ENCODE data around the gene PTGR1. TPM values are rescaled to one million over a fixed set of nuclear protein-coding genes. Genes with fewer than 3 reads are reported as not detected.

The PTGR1 gene
- total and polyA plus RNA-seq, 2 donors (not counting 3 experiments of a cell fraction or from before 2014, with no cell fraction given): 70.3 to 79.1 TPM

- no peaks in the 10 kb centered on the region for H3K27me3 ChIP-seq (ENCODE audit: control insufficient read depth in 2 of 2, insufficient read depth in 2 of 2, low read length in 2 of 2)
- POLR2A ChIA-PET: no interaction called here
- intact Hi-C loops (cut with micrococcal nuclease): loop anchor here (5.0 kb wide), 1 partner anchor 67 kb away; no protein-coding TSS in a partner anchor
- BruUV-seq (replicated peaks): no TSS peak
- H2AFZ ChIP-seq (ENCODE audit: low read depth, low read length): no peak overlapping the region
- dilution Hi-C loops (cut with MboI; ENCODE audit: extremely low pct_ligation_motif_present, low sequenced_read_pairs): no loop called here
- no peak for TF ChIP-seq GATA2 (IDR thresholded peaks at IDR 0.05; ENCODE audit: insufficient read depth, insufficient read length, low read depth, low read length)
- TF ChIP-seq JUN (IDR thresholded peaks at IDR 0.05; ENCODE audit: borderline replicate concordance, insufficient read depth, insufficient read length, low read depth): no peak
- TF ChIP-seq POLR2AphosphoS5 (IDR thresholded peaks at IDR 0.05; ENCODE audit: insufficient read depth, low read depth, low read length): no peak
- TF ChIP-seq, protein P1, sequence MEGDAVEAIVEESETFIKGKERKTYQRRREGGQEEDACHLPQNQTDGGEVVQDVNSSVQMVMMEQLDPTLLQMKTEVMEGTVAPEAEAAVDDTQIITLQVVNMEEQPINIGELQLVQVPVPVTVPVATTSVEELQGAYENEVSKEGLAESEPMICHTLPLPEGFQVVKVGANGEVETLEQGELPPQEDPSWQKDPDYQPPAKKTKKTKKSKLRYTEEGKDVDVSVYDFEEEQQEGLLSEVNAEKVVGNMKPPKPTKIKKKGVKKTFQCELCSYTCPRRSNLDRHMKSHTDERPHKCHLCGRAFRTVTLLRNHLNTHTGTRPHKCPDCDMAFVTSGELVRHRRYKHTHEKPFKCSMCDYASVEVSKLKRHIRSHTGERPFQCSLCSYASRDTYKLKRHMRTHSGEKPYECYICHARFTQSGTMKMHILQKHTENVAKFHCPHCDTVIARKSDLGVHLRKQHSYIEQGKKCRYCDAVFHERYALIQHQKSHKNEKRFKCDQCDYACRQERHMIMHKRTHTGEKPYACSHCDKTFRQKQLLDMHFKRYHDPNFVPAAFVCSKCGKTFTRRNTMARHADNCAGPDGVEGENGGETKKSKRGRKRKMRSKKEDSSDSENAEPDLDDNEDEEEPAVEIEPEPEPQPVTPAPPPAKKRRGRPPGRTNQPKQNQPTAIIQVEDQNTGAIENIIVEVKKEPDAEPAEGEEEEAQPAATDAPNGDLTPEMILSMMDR (IDR thresholded peaks at IDR 0.05; ENCODE audit: extremely low read depth in 1 of 2, insufficient read depth in 1 of 2, low read depth in 1 of 2, low read length in 2 of 2): no peak
- no peak for TF ChIP-seq MYC (IDR thresholded peaks at IDR 0.05; ENCODE audit: low read depth, low read length)
- TF ChIP-seq EZH2 (IDR thresholded peaks at IDR 0.05; ENCODE audit: borderline replicate concordance, low read depth, low read length, severe bottlenecking): no peak
- no peak for TF ChIP-seq POLR2A (IDR thresholded peaks at IDR 0.05; ENCODE audit: low read depth, low read length)
- TF ChIP-seq FOS (IDR thresholded peaks at IDR 0.05; ENCODE audit: borderline replicate concordance, insufficient read depth, low read length): no peak
- TF ChIP-seq MAX (IDR thresholded peaks at IDR 0.05; ENCODE audit: insufficient read depth, insufficient read length): no peak
- no peak overlapping the region for H3K9ac ChIP-seq (replicated peaks; ENCODE audit: extremely low read depth, insufficient read depth, low read length)
- H3K4me3 ChIP-seq (replicated peaks in 1 of 3; ENCODE audit: insufficient read depth in 1 of 3, low read depth in 1 of 3, low read length in 3 of 3): no peak overlapping the region
- no peak for DNase-seq (ENCODE audit: low read depth, low spot score)
- no peak overlapping the region for H3K4me2 ChIP-seq (ENCODE audit: insufficient read depth, low read length)
- H3K9me1 ChIP-seq (replicated peaks; ENCODE audit: control insufficient read depth, extremely low read depth, insufficient read depth, low read length): no peaks in the 10 kb centered on the region
- no peak overlapping the region for H3K27ac ChIP-seq (ENCODE audit: insufficient read depth, low read depth, low read length)
- no peaks in the 10 kb centered on the region for H3K9me3 ChIP-seq (replicated peaks; ENCODE audit: control insufficient read depth, insufficient read depth, low read length)
- peaks cover 31% of the 10 kb centered on the region for H3K4me1 ChIP-seq (ENCODE audit: control insufficient read depth, extremely low read depth, insufficient read depth, low read length)
- FAIRE-seq: no peak
- H4K20me1 ChIP-seq (replicated peaks; ENCODE audit: control insufficient read depth, extremely low read depth, insufficient read depth, low read length): peaks cover 8% of the 10 kb centered on the region
- peaks cover 74% of the 10 kb centered on the region for H3K79me2 ChIP-seq (ENCODE audit: control insufficient read depth, insufficient read depth, low read length)
- CTCF ChIA-PET: no interaction called here
- no peaks in the 10 kb centered on the region for H3K36me3 ChIP-seq (ENCODE audit: control insufficient read depth in 2 of 2, extremely low read depth in 1 of 2, insufficient read depth in 2 of 2, low read length in 2 of 2)
Measured at GRCh38 chr9:111634860-111635259, 35.4 kb upstream of the PTGR1 start.

Measured in endothelial cell of umbilical vein (primary cell).